Thoracic aorta (tissue), 2 donors: ENCODE measurements around the gene NME7. TPM values are rescaled to one million over a fixed set of nuclear protein-coding genes. Genes with fewer than 3 reads are reported as not detected.

Experiments
- ATAC-seq: fragments of 150-250 bp; one replicate; pipeline ENCODE4 v1.8.0; 2017; ENCODE audit warnings: low read depth; ENCODE audit not compliant: insufficient number of reproducible peaks, low FRiP score
- DNase-seq: peaks from one replicate; pipeline ENCODE4 v3.0.0-alpha.2; 2020; ENCODE audit warnings: low spot score
- H3K27ac ChIP-seq, 2 donors: fragments of 200-600 bp; sonication (generic); 1 replicate in 1 of 2; 2 replicates in 1 of 2; pipeline ENCODE4 v1.5.1; 2016; ENCODE audit warnings: mild to moderate bottlenecking in 2 of 2, moderate library complexity in 2 of 2
- H3K27me3 ChIP-seq: fragments of 200-600 bp; sonication (generic); replicated peaks from 2 replicates; pipeline ENCODE4 v1.6.0; 2016; ENCODE audit warnings: mild to moderate bottlenecking; ENCODE audit not compliant: insufficient read depth
- H3K36me3 ChIP-seq: fragments of 200-600 bp; sonication (generic); one replicate; pipeline ENCODE4 v1.5.1; 2016
- H3K4me1 ChIP-seq, 2 donors: fragments of 200-600 bp; sonication (generic); 1 replicate in 1 of 2; 2 replicates in 1 of 2; pipeline versions ENCODE4 v1.5.1 to v1.6.0; 2016; ENCODE audit warnings: low read depth in 2 of 2, mild to moderate bottlenecking in 1 of 2; ENCODE audit not compliant: control insufficient read depth in 1 of 2
- H3K4me3 ChIP-seq: fragments of 200-600 bp; sonication (generic); 2 replicates; pipeline ENCODE4 v1.5.1; 2016; ENCODE audit warnings: mild to moderate bottlenecking
- H3K9me3 ChIP-seq: fragments of 200-600 bp; sonication (generic); 2 replicates; pipeline ENCODE4 v1.5.1; 2016
- total RNA-seq, 2 donors: library from RNA; depleted of rRNA; stranded (reverse); fragments of >200 nt; gene quantifications; one replicate each; pipeline versions ENCODE4 v1.1.0 to v1.2.3, GENCODE V29; 2016
- TF ChIP-seq, protein P1 (sequence below): fragments of 200-600 bp; sonication (generic); IDR thresholded peaks from one replicate; pipeline ENCODE4 v1.5.1; 2019; ENCODE audit warnings: antibody characterized with exemption

The NME7 gene
- total RNA-seq, 2 donors from 2014 or later, result 18.3 to 20.4 TPM

- Histone ChIP-seq H3K36me3 (no peaks in the 10 kb centered on the region), H3K27me3 (no peaks in the 10 kb centered on the region), H3K9me3 (no peaks in the 10 kb centered on the region), H3K27ac (no peak overlapping the region), H3K4me1 (peaks cover 0 to 15% of the 10 kb centered on the region in 2 donors), H3K4me3 (no peak overlapping the region)
- TF ChIP-seq, protein P1, sequence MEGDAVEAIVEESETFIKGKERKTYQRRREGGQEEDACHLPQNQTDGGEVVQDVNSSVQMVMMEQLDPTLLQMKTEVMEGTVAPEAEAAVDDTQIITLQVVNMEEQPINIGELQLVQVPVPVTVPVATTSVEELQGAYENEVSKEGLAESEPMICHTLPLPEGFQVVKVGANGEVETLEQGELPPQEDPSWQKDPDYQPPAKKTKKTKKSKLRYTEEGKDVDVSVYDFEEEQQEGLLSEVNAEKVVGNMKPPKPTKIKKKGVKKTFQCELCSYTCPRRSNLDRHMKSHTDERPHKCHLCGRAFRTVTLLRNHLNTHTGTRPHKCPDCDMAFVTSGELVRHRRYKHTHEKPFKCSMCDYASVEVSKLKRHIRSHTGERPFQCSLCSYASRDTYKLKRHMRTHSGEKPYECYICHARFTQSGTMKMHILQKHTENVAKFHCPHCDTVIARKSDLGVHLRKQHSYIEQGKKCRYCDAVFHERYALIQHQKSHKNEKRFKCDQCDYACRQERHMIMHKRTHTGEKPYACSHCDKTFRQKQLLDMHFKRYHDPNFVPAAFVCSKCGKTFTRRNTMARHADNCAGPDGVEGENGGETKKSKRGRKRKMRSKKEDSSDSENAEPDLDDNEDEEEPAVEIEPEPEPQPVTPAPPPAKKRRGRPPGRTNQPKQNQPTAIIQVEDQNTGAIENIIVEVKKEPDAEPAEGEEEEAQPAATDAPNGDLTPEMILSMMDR, result no peak
- no peak for ATAC-seq
- DNase-seq, result no peak
Measured at GRCh38 chr1:169160845-169161495, 206.6 kb downstream of the NME7 start.

- H3K36me3 ChIP-seq, result no peaks in the 10 kb centered on the region
- no peak for ATAC-seq
- H3K27me3 ChIP-seq, result no peaks in the 10 kb centered on the region
- TF ChIP-seq, protein P1, result no peak
- H3K4me3 ChIP-seq, result no peak overlapping the region
- peaks cover 0 to 11% of the 10 kb centered on the region in 2 donors for H3K4me1 ChIP-seq
- H3K9me3 ChIP-seq, result no peaks in the 10 kb centered on the region
- H3K27ac ChIP-seq, result no peak overlapping the region
- DNase-seq, result no peak
Measured at GRCh38 chr1:169156580-169156979, 211.0 kb downstream of the NME7 start.

- H3K4me3 ChIP-seq, result no peak overlapping the region
- H3K27me3 ChIP-seq, result no peaks in the 10 kb centered on the region
- H3K9me3 ChIP-seq, result no peaks in the 10 kb centered on the region
- peaks cover 0 to 2% of the 10 kb centered on the region in 2 donors for H3K4me1 ChIP-seq
- no peak for ATAC-seq
- DNase-seq, result no peak
- no peaks in the 10 kb centered on the region for H3K36me3 ChIP-seq
- H3K27ac ChIP-seq, result no peak overlapping the region
- TF ChIP-seq, protein P1, result no peak
Measured at GRCh38 chr1:169155675-169156074, 211.9 kb downstream of the NME7 start.

- Histone ChIP-seq H3K9me3 (no peaks in the 10 kb centered on the region), H3K4me1 (no peaks in the 10 kb centered on the region), H3K27ac (no peak overlapping the region), H3K36me3 (no peaks in the 10 kb centered on the region), H3K27me3 (no peaks in the 10 kb centered on the region), H3K4me3 (no peak overlapping the region)
- ATAC-seq, result no peak
- TF ChIP-seq, protein P1, result no peak
- no peak for DNase-seq
Measured at GRCh38 chr1:169151338-169151837, 216.2 kb downstream of the NME7 start.

- Histone ChIP-seq H3K9me3 (no peaks in the 10 kb centered on the region), H3K27me3 (no peaks in the 10 kb centered on the region), H3K4me1 (no peaks in the 10 kb centered on the region), H3K27ac (no peak overlapping the region), H3K36me3 (no peaks in the 10 kb centered on the region), H3K4me3 (no peak overlapping the region)
- ATAC-seq (no peak), DNase-seq (no peak)
- TF ChIP-seq, protein P1, result no peak
Measured at GRCh38 chr1:169150641-169151337, 216.8 kb downstream of the NME7 start.
